GM12891 (cell line): ENCODE data around the gene DPM2.

Source experiments
- DNase-seq: peaks from one replicate; pipeline ENCODE4 v3.0.0; 2011; ENCODE audit warnings: low spot score; ENCODE audit not compliant: insufficient read length
- FAIRE-seq: peaks from 2 replicates; lab custom pipeline; 2011; peaks lifted over from hg19 to GRCh38; lab: Jason Lieb, UNC
- PAX5 ChIP-seq: IDR thresholded peaks from 2 replicates; pipeline ENCODE4 v1.6.1; 2011; ENCODE audit warnings: low read length, moderate library complexity, mild to moderate bottlenecking; ENCODE audit not compliant: insufficient read depth, severe bottlenecking
- POLR2A ChIP-seq: IDR thresholded peaks from 2 replicates; pipeline ENCODE4 v1.6.1; 2011; ENCODE audit warnings: low read depth, low read length, control low read depth
- POLR2AphosphoS5 ChIP-seq: IDR thresholded peaks from 2 replicates; pipeline ENCODE4 v1.6.1; 2011; ENCODE audit warnings: low read depth, low read length, control low read depth
- POU2F2 ChIP-seq: IDR thresholded peaks from 2 replicates; pipeline ENCODE4 v1.6.1; 2011; ENCODE audit warnings: low read depth, mild to moderate bottlenecking, control low read depth, low read length, moderate library complexity
- SPI1 ChIP-seq: IDR thresholded peaks from 2 replicates; pipeline ENCODE4 v1.6.1; 2011; ENCODE audit warnings: low read depth, low read length, control low read depth
- TAF1 ChIP-seq: IDR thresholded peaks from 2 replicates; pipeline ENCODE4 v1.6.1; 2011; ENCODE audit warnings: low read depth, low read length, control low read depth

Gene DPM2

DNA sequence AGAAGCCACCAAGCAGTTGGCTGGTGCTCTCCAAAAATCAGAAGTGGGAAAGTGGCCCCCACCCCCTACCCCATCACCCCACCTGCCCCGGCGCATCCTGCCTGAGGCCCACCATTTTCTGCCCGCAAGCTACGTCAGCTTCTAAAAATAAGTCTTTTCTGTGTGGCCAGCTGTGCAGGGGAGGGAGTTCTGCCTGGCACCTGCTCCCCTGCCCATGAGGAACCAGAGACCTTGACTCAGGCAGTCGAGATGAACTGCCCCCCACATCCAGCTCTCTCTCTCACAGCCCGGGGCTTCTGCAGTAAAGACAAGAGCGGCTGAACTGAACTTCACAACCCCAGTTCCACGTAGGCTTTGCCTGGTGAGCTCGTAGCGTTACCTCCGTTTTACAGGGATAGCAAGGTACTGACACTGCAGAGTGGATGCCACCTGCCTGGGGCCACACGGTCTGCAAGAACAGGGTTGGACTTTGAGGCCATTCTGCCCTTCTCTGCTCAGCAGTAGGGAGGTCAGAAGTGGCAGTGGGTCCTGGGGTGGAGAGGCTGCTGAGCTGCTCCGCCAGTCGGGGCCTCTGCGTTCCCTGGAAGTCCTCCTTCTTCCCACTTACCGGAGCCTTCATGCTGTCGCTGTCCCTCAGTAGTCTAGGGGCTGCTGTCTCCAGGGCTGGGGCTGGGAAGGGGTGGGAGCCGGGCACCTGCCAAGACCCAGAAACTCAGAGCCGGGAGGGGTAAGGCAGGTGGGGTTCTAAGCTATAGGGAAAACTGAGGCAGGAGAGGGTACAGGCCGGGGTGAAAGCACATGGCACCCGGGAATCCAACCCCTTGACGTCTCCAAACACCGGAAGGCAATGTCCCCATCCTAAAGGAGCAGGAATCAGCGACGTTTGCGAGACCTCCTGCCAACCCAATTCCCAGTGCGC, 21.6 kb downstream of the DPM2 start:
- peak; percentile 45 for DNase-seq
- TF ChIP-seq POU2F2: no peak
- TF ChIP-seq POLR2AphosphoS5: peak; percentile 59; the same call in 1 of the 2 replicates
- peak; percentile 73 for TF ChIP-seq POLR2A
- peak; percentile 56; the same call in 1 of the 2 replicates for TF ChIP-seq TAF1
- no peak for TF ChIP-seq SPI1
- TF ChIP-seq PAX5: peak; percentile 28
- peak; percentile 76 for FAIRE-seq

DNA sequence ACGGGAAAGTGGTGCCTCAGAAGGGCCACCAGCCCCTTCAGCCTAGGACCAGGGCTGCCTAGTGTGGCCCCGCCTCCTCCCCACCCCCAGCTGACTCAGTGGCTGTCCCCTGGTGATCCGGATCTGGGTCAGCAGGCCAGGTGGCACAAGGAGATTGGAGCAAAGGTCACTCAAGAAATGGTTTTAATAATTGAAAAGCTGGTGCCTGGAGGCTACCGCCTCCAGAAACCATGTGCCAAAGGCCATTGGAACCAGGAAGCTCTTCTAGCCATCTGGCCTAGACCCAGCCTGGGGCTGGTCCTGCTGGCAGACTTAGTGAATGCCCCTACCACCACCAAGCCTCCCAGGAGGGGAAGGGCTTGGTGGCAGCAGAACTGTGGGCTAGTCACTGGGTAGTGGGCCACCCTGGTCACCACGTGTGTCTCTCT, 22.3 kb downstream of the DPM2 start:
- FAIRE-seq: no peak
- no peak for DNase-seq
- TF ChIP-seq PAX5 (no peak), POLR2A (no peak), POLR2AphosphoS5 (no peak), TAF1 (no peak), POU2F2 (no peak)

GRCh38 chr9:127913682-127914081, 24.0 kb downstream of the DPM2 start:
- TF ChIP-seq POLR2A (no peak), SPI1 (no peak), PAX5 (no peak), TAF1 (no peak), POLR2AphosphoS5 (no peak), POU2F2 (no peak)
- FAIRE-seq (no peak), DNase-seq (no peak)

GRCh38 chr9:127912882-127913281, 24.8 kb downstream of the DPM2 start:
- TF ChIP-seq PAX5 (no peak), POU2F2 (no peak), POLR2AphosphoS5 (no peak), SPI1 (no peak), TAF1 (no peak), POLR2A (no peak)
- FAIRE-seq: no peak
- DNase-seq: no peak

DNA sequence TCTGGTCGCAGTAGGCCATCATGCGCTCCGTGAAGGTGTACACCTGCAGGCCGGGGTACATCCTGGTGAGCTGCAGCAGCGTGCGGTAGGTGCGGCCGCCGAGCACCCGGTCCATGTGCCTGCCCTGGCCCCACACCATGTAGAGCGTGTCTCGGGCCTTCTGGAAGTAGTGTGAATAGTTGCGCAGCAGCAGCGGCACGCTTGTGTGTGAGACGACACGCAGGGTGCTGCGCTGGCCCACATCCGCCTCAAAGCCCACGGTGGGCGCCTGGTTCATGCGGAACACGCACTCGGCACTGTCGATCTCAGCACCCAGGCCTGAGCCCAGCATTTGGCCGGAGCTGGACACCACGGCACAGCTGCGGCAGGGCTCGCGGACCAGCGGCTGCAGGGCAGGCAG, 25.4 kb downstream of the DPM2 start:
- FAIRE-seq: no peak

DNA sequence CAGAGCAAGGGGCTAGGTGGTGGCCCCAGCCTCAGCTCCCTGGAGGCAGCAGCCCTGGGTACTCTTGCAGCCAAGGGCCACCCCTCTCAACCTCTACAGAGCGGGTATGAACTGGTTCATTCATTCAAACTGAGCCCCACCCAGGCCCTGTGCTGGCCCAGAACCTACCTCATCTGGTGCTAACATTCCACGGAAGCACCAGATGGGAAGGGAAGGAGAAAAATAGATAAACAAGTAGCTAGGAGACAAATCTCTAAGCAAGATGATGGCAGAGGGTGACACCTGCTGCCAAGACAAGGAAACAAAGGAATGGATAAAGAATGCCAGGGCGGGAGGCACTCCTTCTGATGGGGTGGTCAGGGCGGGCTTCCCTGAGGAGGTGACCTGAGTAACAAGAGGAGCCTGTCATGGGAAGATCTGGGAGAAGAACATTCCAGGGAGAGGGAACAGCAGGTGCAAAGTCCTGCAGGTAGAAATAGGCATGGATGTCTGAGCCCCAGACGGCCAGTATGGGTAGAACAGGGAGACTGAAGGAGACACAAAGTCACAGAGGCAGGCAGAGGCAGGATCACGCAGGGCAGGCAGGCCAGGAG, 26.9 kb downstream of the DPM2 start:
- FAIRE-seq (no peak), DNase-seq (no peak)
- TF ChIP-seq POU2F2 (no peak), TAF1 (no peak), POLR2A (no peak), POLR2AphosphoS5 (no peak), PAX5 (no peak), SPI1 (no peak)

More for the DNA sequence above, 25.4 kb downstream of the DPM2 start:
- DNase-seq: no peak
- no peak for TF ChIP-seq SPI1
- TF ChIP-seq PAX5: no peak
- no peak for TF ChIP-seq POLR2A
- TF ChIP-seq TAF1: no peak
- no peak for TF ChIP-seq POLR2AphosphoS5
- TF ChIP-seq POU2F2: no peak

- no peak for FAIRE-seq
- no peak for DNase-seq
- TF ChIP-seq PAX5: no peak
- no peak for TF ChIP-seq POLR2A
- TF ChIP-seq POU2F2: no peak
- no peak for TF ChIP-seq SPI1
- TF ChIP-seq POLR2AphosphoS5: no peak
- no peak for TF ChIP-seq TAF1
Measured at GRCh38 chr9:127909839-127910273, 27.8 kb downstream of the DPM2 start.

- FAIRE-seq: no peak
- no peak for DNase-seq
- TF ChIP-seq POU2F2: no peak
- no peak for TF ChIP-seq PAX5
- TF ChIP-seq POLR2A: no peak
- TF ChIP-seq SPI1: no peak
- TF ChIP-seq POLR2AphosphoS5: no peak
Measured at GRCh38 chr9:127908660-127908926, 29.1 kb downstream of the DPM2 start.

GRCh38 chr9:127907867-127908659, 29.6 kb downstream of the DPM2 start:
- no peak for FAIRE-seq
- TF ChIP-seq POLR2AphosphoS5 (no peak), POLR2A (no peak), TAF1 (no peak), POU2F2 (no peak), SPI1 (no peak)
- DNase-seq: no peak
